Neural cell (in vitro differentiated cells): Measurements from ENCODE around the gene HHIPL1. TPM values are rescaled to one million over a fixed set of nuclear protein-coding genes. Genes with fewer than 3 reads are reported as not detected.
A peak's percentile ranks its signal among the peaks of the same experiment; 100 is the strongest.

Source experiments
- H2AFZ ChIP-seq: fragments of 200-600, 300-800 bp; sonication (generic), shearing (Covaris generic); 2 replicates; pipeline ENCODE4 v1.6.0; 2014; ENCODE audit warnings: low read depth, mild to moderate bottlenecking, antibody characterized with exemption, low read length, moderate library complexity
- H3F3A ChIP-seq: fragments of 200-600 bp; shearing (Covaris generic); 2 replicates; pipeline ENCODE4 v1.6.1; 2016; ENCODE audit warnings: mild to moderate bottlenecking, moderate library complexity, mixed read lengths, antibody characterized with exemption, low read length; ENCODE audit not compliant: insufficient read depth, poor library complexity, severe bottlenecking
- H3K27ac ChIP-seq: fragments of 200-600, 300-800 bp; sonication (generic), shearing (Covaris generic); 2 replicates; pipeline ENCODE4 v1.5.1; 2014; ENCODE audit warnings: mild to moderate bottlenecking, low read length, moderate library complexity
- H3K27me3 ChIP-seq: fragments of 300-800, 200-600 bp; sonication (generic), shearing (Covaris generic); 2 replicates; pipeline ENCODE4 v1.6.0; 2014; ENCODE audit warnings: mild to moderate bottlenecking, low read depth, low read length, moderate library complexity; ENCODE audit not compliant: insufficient read depth
- H3K36me3 ChIP-seq: fragments of 300-800, 200-600 bp; sonication (generic), shearing (Covaris generic); 2 replicates; pipeline ENCODE4 v1.5.1; 2014; ENCODE audit warnings: mild to moderate bottlenecking, antibody characterized with exemption, low read length, moderate library complexity; ENCODE audit not compliant: insufficient read depth
- H3K4me2 ChIP-seq: fragments of 300-800, 200-600 bp; sonication (generic), shearing (Covaris generic); 2 replicates; pipeline ENCODE4 v1.6.0; 2014; ENCODE audit warnings: mild to moderate bottlenecking, low read length
- H3K4me3 ChIP-seq: fragments of 300-800, 200-600 bp; sonication (generic), shearing (Covaris generic); 2 replicates; pipeline ENCODE4 v1.5.1; 2014; ENCODE audit warnings: mild to moderate bottlenecking, low read length, moderate library complexity
- H3K79me2 ChIP-seq: fragments of 200-600 bp; shearing (Covaris generic); replicated peaks from 2 replicates; pipeline ENCODE4 v1.6.0; 2014; ENCODE audit warnings: mild to moderate bottlenecking, low read length, moderate library complexity; ENCODE audit not compliant: insufficient read depth
- H3K9ac ChIP-seq: fragments of 300-800, 200-600 bp; sonication (generic), shearing (Covaris generic); 2 replicates; pipeline ENCODE4 v1.6.1; 2016; ENCODE audit warnings: mild to moderate bottlenecking, low read length, mixed read lengths
- H3K9me2 ChIP-seq: fragments of 200-600 bp; shearing (Covaris generic); 2 replicates; pipeline ENCODE4 v1.6.1; 2016; ENCODE audit warnings: mild to moderate bottlenecking, low read length, mixed read lengths; ENCODE audit not compliant: insufficient read depth
- H3K9me3 ChIP-seq: fragments of 200-600, 300-800 bp; sonication (generic), shearing (Covaris generic); 2 replicates; pipeline ENCODE4 v1.6.1; 2016; ENCODE audit warnings: mild to moderate bottlenecking, mixed run types, low read length, moderate library complexity, mixed read lengths
- H4K20me1 ChIP-seq: fragments of 200-600 bp; shearing (Covaris generic); 2 replicates; pipeline ENCODE4 v1.6.1; 2016; ENCODE audit warnings: mild to moderate bottlenecking, mixed run types; ENCODE audit not compliant: insufficient read depth
- CTCF ChIP-seq: fragments of 450-650 bp; IDR thresholded peaks from 2 replicates; pipeline ENCODE4 v1.5.1; 2014; ENCODE audit warnings: antibody characterized with exemption, mild to moderate bottlenecking, moderate library complexity; ENCODE audit not compliant: poor library complexity, severe bottlenecking
- EP300 ChIP-seq: fragments of 450-650 bp; conservative IDR thresholded peaks from 2 replicates; pipeline ENCODE4 v1.6.1; 2014; ENCODE audit warnings: antibody characterized with exemption, mild to moderate bottlenecking, moderate library complexity; ENCODE audit not compliant: poor library complexity, severe bottlenecking
- EZH2 ChIP-seq: fragments of 200-600, 300-800 bp; shearing (Covaris generic), sonication (generic); IDR thresholded peaks from 2 replicates; pipeline ENCODE4 v1.6.1; 2014; ENCODE audit warnings: antibody characterized with exemption, low read length, borderline replicate concordance, mild to moderate bottlenecking; ENCODE audit not compliant: insufficient read depth, poor library complexity, severe bottlenecking
- MXI1 ChIP-seq: fragments of 450-650 bp; conservative IDR thresholded peaks from 2 replicates; pipeline ENCODE4 v1.6.1; 2014; ENCODE audit warnings: antibody characterized with exemption, mild to moderate bottlenecking; ENCODE audit not compliant: poor library complexity, severe bottlenecking
- POLR2AphosphoS5 ChIP-seq: IDR thresholded peaks from 2 replicates; pipeline ENCODE4 v1.6.1; 2012
- RAD21 ChIP-seq: fragments of 450-650 bp; conservative IDR thresholded peaks from 2 replicates; pipeline ENCODE4 v1.6.1; 2014; ENCODE audit warnings: antibody characterized with exemption, mild to moderate bottlenecking, moderate library complexity
- REST ChIP-seq: IDR thresholded peaks from 2 replicates; pipeline ENCODE4 v1.6.1; 2012; ENCODE audit warnings: borderline replicate concordance
- SMC3 ChIP-seq: fragments of 450-650 bp; conservative IDR thresholded peaks from 2 replicates; pipeline ENCODE4 v1.6.1; 2014; ENCODE audit warnings: antibody characterized with exemption, mild to moderate bottlenecking, moderate library complexity; ENCODE audit not compliant: poor library complexity
- TAF1 ChIP-seq: IDR thresholded peaks from 2 replicates; pipeline ENCODE4 v1.6.1; 2012; ENCODE audit warnings: low read depth
- polyA plus RNA-seq: library from polyadenylated mRNA; depleted of rRNA; stranded (reverse); fragments of >200 nt; gene quantifications from 2 replicates; pipeline ENCODE4 v1.2.3, GENCODE V29; 2014

Gene HHIPL1
- polyA plus RNA-seq, 1 donor from 2014 or later, result 0.47 TPM

- H3K4me2 ChIP-seq, result no peak overlapping the region
- peak overlapping the region; percentile 17 for H3K4me3 ChIP-seq
- no peaks in the 10 kb centered on the region for H3K79me2 ChIP-seq
- no peaks in the 10 kb centered on the region for H4K20me1 ChIP-seq
- H3K27me3 ChIP-seq, result no peaks in the 10 kb centered on the region
- no peaks in the 10 kb centered on the region for H3K9me2 ChIP-seq
- H3F3A ChIP-seq, result no peaks in the 10 kb centered on the region
- TF ChIP-seq MXI1 (no peak), TAF1 (no peak), SMC3 (no peak), CTCF (no peak), EZH2 (no peak), POLR2AphosphoS5 (no peak), EP300 (no peak), REST (no peak), RAD21 (no peak)
- no peaks in the 10 kb centered on the region for H3K9me3 ChIP-seq
- no peak overlapping the region for H3K27ac ChIP-seq
- no peak overlapping the region for H3K9ac ChIP-seq
- no peaks in the 10 kb centered on the region for H3K36me3 ChIP-seq
- H2AFZ ChIP-seq, result no peak overlapping the region
Observed at GRCh38 chr14:99685151-99685591, 40.2 kb downstream of the HHIPL1 start.

- H2AFZ ChIP-seq, result no peak overlapping the region
- H3K36me3 ChIP-seq, result no peaks in the 10 kb centered on the region
- peak overlapping the region; percentile 17 for H3K4me3 ChIP-seq
- no peaks in the 10 kb centered on the region for H3K9me3 ChIP-seq
- H3K27me3 ChIP-seq, result no peaks in the 10 kb centered on the region
- no peaks in the 10 kb centered on the region for H3F3A ChIP-seq
- no peak for TF ChIP-seq POLR2AphosphoS5
- TF ChIP-seq EZH2, result no peak
- no peak for TF ChIP-seq TAF1
- no peak for TF ChIP-seq MXI1
- TF ChIP-seq RAD21, result no peak
- no peak for TF ChIP-seq EP300
- TF ChIP-seq CTCF, result no peak
- no peak for TF ChIP-seq SMC3
- TF ChIP-seq REST, result no peak
- no peak overlapping the region for H3K9ac ChIP-seq
- H3K9me2 ChIP-seq, result no peaks in the 10 kb centered on the region
- H3K4me2 ChIP-seq, result peak overlapping the region; percentile 25
- no peaks in the 10 kb centered on the region for H3K79me2 ChIP-seq
- no peaks in the 10 kb centered on the region for H4K20me1 ChIP-seq
- H3K27ac ChIP-seq, result no peak overlapping the region
Observed at GRCh38 chr14:99685596-99685995, 40.7 kb downstream of the HHIPL1 start.
